IMR-90 (cell line): ENCODE measurements around the gene GRIFIN. TPM values are rescaled to one million over a fixed set of nuclear protein-coding genes. Genes with fewer than 3 reads are reported as not detected.

ENCODE experiments used
- ATAC-seq: fragments of 200-7000 bp; cut with Tn5 transposase; 2 replicates; pipeline ENCODE4 v1.9.1; 2020; ENCODE audit warnings: low read depth, mild to moderate bottlenecking, moderate library complexity
- BruUV-seq: library from RNA; stranded (reverse); fragments of 400-500 nt; replicated peaks from 2 replicates; lab custom pipeline; 2021; lab: Mats Ljungman, UMichigan
- CTCF ChIA-PET: fragments of 300-600 bp; formaldehyde crosslinking; extraction: SDS; loops from one replicate; lab custom pipeline; 2021; ENCODE audit warnings: antibody characterized with exemption; lab: Yijun Ruan, JAX
- POLR2A ChIA-PET: fragments of 300-600 bp; sonication (Branson Sonifier 250); formaldehyde crosslinking; loops from one replicate; lab custom pipeline; 2022; ENCODE audit warnings: antibody characterized with exemption; ENCODE audit not compliant: unreplicated experiment; lab: Charles Lee
- DNase-seq: peaks from one replicate; pipeline ENCODE4 v3.0.0; 2013
- H2AFZ ChIP-seq: replicated peaks from 2 replicates; pipeline ENCODE3; 2013; ENCODE audit warnings: low read length, mild to moderate bottlenecking; ENCODE audit not compliant: poor library complexity
- H2AK5ac ChIP-seq: 2 replicates; pipeline ENCODE4 v1.6.1; 2013; ENCODE audit warnings: low read depth, low read length, inconsistent platforms
- H2AK9ac ChIP-seq: replicated peaks from 2 replicates; pipeline ENCODE3; 2013; ENCODE audit warnings: mild to moderate bottlenecking, low read depth, low read length, moderate library complexity; ENCODE audit not compliant: poor library complexity
- H2BK120ac ChIP-seq: 2 replicates; pipeline ENCODE4 v1.6.1; 2013; ENCODE audit warnings: low read depth, low read length, inconsistent platforms
- H2BK15ac ChIP-seq: 3 replicates; pipeline ENCODE4 v1.6.1; 2013; ENCODE audit warnings: low read depth, low read length, inconsistent platforms
- H2BK20ac ChIP-seq: 2 replicates; pipeline ENCODE4 v1.6.1; 2013; ENCODE audit warnings: low read depth, mild to moderate bottlenecking, inconsistent platforms, low read length, moderate library complexity
- H2BK5ac ChIP-seq: 2 replicates; pipeline ENCODE4 v1.6.1; 2013; ENCODE audit warnings: mild to moderate bottlenecking, low read depth, low read length, inconsistent platforms; ENCODE audit not compliant: poor library complexity, severe bottlenecking
- H3K14ac ChIP-seq: replicated peaks from 2 replicates; pipeline ENCODE4 v1.6.1; 2013; ENCODE audit warnings: low read depth, low read length, inconsistent platforms
- H3K18ac ChIP-seq: 2 replicates; pipeline ENCODE4 v1.6.1; 2013; ENCODE audit warnings: low read depth, low read length, control low read depth
- H3K23ac ChIP-seq: 2 replicates; pipeline ENCODE4 v1.6.1; 2013; ENCODE audit warnings: low read depth, low read length, inconsistent platforms
- H3K27ac ChIP-seq: 2 replicates; pipeline ENCODE4 v1.5.1; 2013; ENCODE audit warnings: mild to moderate bottlenecking, control low read depth, low read length; ENCODE audit not compliant: insufficient read depth
- H3K27me3 ChIP-seq: 2 replicates; pipeline ENCODE4 v1.6.1; 2013; ENCODE audit warnings: low read length; ENCODE audit not compliant: control insufficient read depth, insufficient read depth
- H3K36me3 ChIP-seq: 2 replicates; pipeline ENCODE4 v1.6.1; 2013; ENCODE audit warnings: low read length, mixed read lengths; ENCODE audit not compliant: control insufficient read depth, insufficient read depth
- H3K4ac ChIP-seq: 2 replicates; pipeline ENCODE4 v1.6.1; 2013; ENCODE audit warnings: low read depth, low read length, inconsistent platforms
- H3K4me1 ChIP-seq: 2 replicates; pipeline ENCODE4 v1.6.1; 2013; ENCODE audit warnings: low read length, mixed read lengths; ENCODE audit not compliant: control insufficient read depth, insufficient read depth
- H3K4me2 ChIP-seq: 2 replicates; pipeline ENCODE4 v1.6.1; 2013; ENCODE audit warnings: low read depth, mild to moderate bottlenecking, control low read depth, low read length, moderate library complexity
- H3K4me3 ChIP-seq: 2 replicates; pipeline ENCODE4 v1.5.1; 2013; ENCODE audit warnings: low read depth, mild to moderate bottlenecking, control low read depth, low read length, moderate library complexity; ENCODE audit not compliant: insufficient read depth
- H3K56ac ChIP-seq: 2 replicates; pipeline ENCODE4 v1.6.1; 2013; ENCODE audit warnings: low read length, inconsistent platforms; ENCODE audit not compliant: insufficient read depth; ENCODE audit errors: extremely low read depth
- H3K79me1 ChIP-seq, 2 experiments: 2 replicates each; pipeline ENCODE4 v1.6.1; 2013; ENCODE audit warnings: low read length in 2 of 2, inconsistent platforms in 1 of 2, low read depth in 1 of 2
- H3K9ac ChIP-seq: 2 replicates; pipeline ENCODE4 v1.6.1; 2013; ENCODE audit warnings: low read depth, low read length, control low read depth
- H3K9me1 ChIP-seq: 2 replicates; pipeline ENCODE4 v1.6.1; 2013; ENCODE audit warnings: low read length, inconsistent platforms; ENCODE audit not compliant: insufficient read depth
- H3K9me3 ChIP-seq: 2 replicates; pipeline ENCODE4 v1.6.1; 2013; ENCODE audit warnings: low read length; ENCODE audit not compliant: control insufficient read depth, insufficient read depth
- H4K20me1 ChIP-seq: 2 replicates; pipeline ENCODE4 v1.6.1; 2013; ENCODE audit warnings: low read length, inconsistent platforms; ENCODE audit not compliant: insufficient read depth
- H4K5ac ChIP-seq: 2 replicates; pipeline ENCODE4 v1.6.1; 2013; ENCODE audit warnings: mild to moderate bottlenecking, low read depth, low read length, control low read depth
- H4K8ac ChIP-seq, 2 experiments: 2 replicates each; pipeline ENCODE4 v1.6.1; 2013; ENCODE audit warnings: low read depth in 2 of 2, low read length in 2 of 2, control low read depth in 1 of 2, inconsistent platforms in 1 of 2
- H4K91ac ChIP-seq: 2 replicates; pipeline ENCODE4 v1.6.1; 2013; ENCODE audit warnings: low read depth, low read length, inconsistent platforms; ENCODE audit not compliant: insufficient read depth
- BHLHE40 ChIP-seq: fragments of 150-350 bp; IDR thresholded peaks from 2 replicates; pipeline ENCODE4 v1.6.1; 2016; ENCODE audit warnings: mild to moderate bottlenecking, low read depth, low read length
- CEBPB ChIP-seq: IDR thresholded peaks from 2 replicates; pipeline ENCODE4 v1.6.1; 2012; ENCODE audit warnings: low read depth, low read length, improper control_type of control experiment
- CTCF ChIP-seq: conservative IDR thresholded peaks from 2 replicates; pipeline ENCODE4 v1.5.1; 2012; ENCODE audit warnings: mild to moderate bottlenecking, low read depth, low read length, improper control_type of control experiment
- ELK1 ChIP-seq: fragments of 150-350 bp; IDR thresholded peaks from 2 replicates; pipeline ENCODE4 v1.6.1; 2016; ENCODE audit warnings: low read depth, mild to moderate bottlenecking, low read length, moderate library complexity, borderline replicate concordance
- FOS ChIP-seq: fragments of 150-350 bp; IDR thresholded peaks from 2 replicates; pipeline ENCODE4 v1.6.1; 2016; ENCODE audit warnings: low read depth, low read length
- MAFK ChIP-seq: IDR thresholded peaks from 2 replicates; pipeline ENCODE4 v1.6.1; 2012; ENCODE audit warnings: low read depth, low read length, improper control_type of control experiment
- NFE2L2 ChIP-seq: fragments of 150-350 bp; IDR thresholded peaks from 2 replicates; pipeline ENCODE4 v1.6.1; 2016; ENCODE audit warnings: low read depth, mild to moderate bottlenecking, low read length
- POLR2A ChIP-seq: IDR thresholded peaks from 2 replicates; pipeline ENCODE4 v1.6.1; 2012; ENCODE audit warnings: mild to moderate bottlenecking, low read depth, low read length
- RCOR1 ChIP-seq: IDR thresholded peaks from 2 replicates; pipeline ENCODE4 v1.6.1; 2012; ENCODE audit warnings: mild to moderate bottlenecking, low read length, improper control_type of control experiment; ENCODE audit not compliant: insufficient replicate concordance
- RFX5 ChIP-seq: IDR thresholded peaks from 2 replicates; pipeline ENCODE4 v1.8.0; 2012; ENCODE audit warnings: low read depth, mild to moderate bottlenecking, low read length, moderate library complexity
- SMC3 ChIP-seq: fragments of 150-350 bp; IDR thresholded peaks from 2 replicates; pipeline ENCODE4 v1.6.1; 2016; ENCODE audit warnings: low read depth, mild to moderate bottlenecking, antibody characterized with exemption, low read length, moderate library complexity
- USF2 ChIP-seq: fragments of 150-350 bp; IDR thresholded peaks from 2 replicates; pipeline ENCODE4 v1.6.1; 2017; ENCODE audit warnings: mild to moderate bottlenecking, antibody characterized with exemption, low read length, low read depth
- WGBS, 2 experiments: methylation state at CpG; one replicate each; pipeline versions ENCODE4 v1.1.5 to v1.1.7; 2013; ENCODE audit warnings: missing lambda C conversion rate in 2 of 2; ENCODE audit not compliant: insufficient read length in 1 of 2; ENCODE audit errors: extremely low coverage in 2 of 2; 5-methylcytosine and 5-hydroxymethylcytosine counted together
- dilution Hi-C: fragments of 300-500 bp; cut with HindIII; formaldehyde crosslinking; loops from one replicate; pipeline ENCODE4 v1.14.3; 2018; ENCODE audit warnings: low sequenced_read_pairs; ENCODE audit not compliant: unreplicated experiment
- in situ Hi-C: fragments of 300-500 bp; cut with MboI; formaldehyde crosslinking; loops from 3 replicates; pipeline ENCODE4 v1.14.3; 2019; ENCODE audit warnings: low sequenced_read_pairs, inconsistent platforms, mixed read lengths
- intact Hi-C: fragments of 100-400 bp; cut with micrococcal nuclease; formaldehyde crosslinking; loops from 2 replicates; pipeline ENCODE4 v1.10.0; 2022
- polyA plus RNA-seq, 3 experiments: library from polyadenylated mRNA; depleted of rRNA; stranded (reverse); fragments of >200 nt; gene quantifications; 2 replicates each; pipeline ENCODE4 v1.2.3, GENCODE V29; 2012; ENCODE audit warnings: low replicate concordance in 1 of 3
- total RNA-seq: library from RNA; depleted of rRNA; stranded (reverse); fragments of >200 nt; gene quantifications from 2 replicates; pipeline ENCODE4 v1.2.3, GENCODE V29; 2012

GRIFIN gene
- total and polyA plus RNA-seq, 2 of the 4 experiments (the other 2 are of a cell fraction) = not detected

GRCh38 chr7:2473496-2474180 lies 2.6 kb downstream of the GRIFIN start:
- H3K79me1 ChIP-seq = no peaks in the 10 kb centered on the region
- ChIA-PET POLR2A (no interaction called here), CTCF (no interaction called here)
- no peak overlapping the region for H3K56ac ChIP-seq
- H4K8ac ChIP-seq = no peak overlapping the region
- no peak for DNase-seq
- H4K5ac ChIP-seq = no peak overlapping the region
- H3K36me3 ChIP-seq = no peaks in the 10 kb centered on the region
- peaks cover 3% of the 10 kb centered on the region; the same call in 1 of the 2 replicates for H3K27me3 ChIP-seq
- H3K9me3 ChIP-seq = no peaks in the 10 kb centered on the region
- no peak overlapping the region for H3K14ac ChIP-seq
- H2BK5ac ChIP-seq = no peak overlapping the region
- H2BK20ac ChIP-seq = no peak overlapping the region
- TF ChIP-seq POLR2A = no peak
- TF ChIP-seq NFE2L2 = no peak
- TF ChIP-seq BHLHE40 = no peak
- TF ChIP-seq CTCF = no peak
- TF ChIP-seq MAFK = no peak
- TF ChIP-seq RCOR1 = no peak
- no peak for TF ChIP-seq ELK1
- TF ChIP-seq FOS = no peak
- no peak for TF ChIP-seq CEBPB
- no peak for TF ChIP-seq RFX5
- TF ChIP-seq USF2 = no peak
- no peak for TF ChIP-seq SMC3
- H2BK120ac ChIP-seq = no peak overlapping the region
- H3K18ac ChIP-seq = no peak overlapping the region
- intact Hi-C loops = loop anchor here (10.0 kb wide), 2 partner anchors 171 to 681 kb away; no protein-coding TSS in a partner anchor
- no peak overlapping the region for H3K27ac ChIP-seq
- no peak overlapping the region for H3K23ac ChIP-seq
- no peak overlapping the region for H2BK15ac ChIP-seq
- no peak overlapping the region for H4K91ac ChIP-seq
- WGBS, 2 experiments = 74 to 100% methylated on average over 2 to 3 of the region's 12 CpGs
- in situ Hi-C loops = no loop called here
- H2AK5ac ChIP-seq = no peak overlapping the region
- H3K9me1 ChIP-seq = no peaks in the 10 kb centered on the region
- BruUV-seq = no TSS peak
- no peak for ATAC-seq
- no peak overlapping the region for H2AFZ ChIP-seq
- H3K4me3 ChIP-seq = no peak overlapping the region
- H3K4me2 ChIP-seq = no peak overlapping the region
- dilution Hi-C loops = no loop called here
- H3K4me1 ChIP-seq = peaks cover 6% of the 10 kb centered on the region; the same call in 1 of the 2 replicates
- no peak overlapping the region for H3K4ac ChIP-seq
- no peaks in the 10 kb centered on the region for H4K20me1 ChIP-seq
- no peak overlapping the region for H3K9ac ChIP-seq
- H2AK9ac ChIP-seq = no peak overlapping the region
